ENCODE results near the gene TBC1D12.

DNA sequence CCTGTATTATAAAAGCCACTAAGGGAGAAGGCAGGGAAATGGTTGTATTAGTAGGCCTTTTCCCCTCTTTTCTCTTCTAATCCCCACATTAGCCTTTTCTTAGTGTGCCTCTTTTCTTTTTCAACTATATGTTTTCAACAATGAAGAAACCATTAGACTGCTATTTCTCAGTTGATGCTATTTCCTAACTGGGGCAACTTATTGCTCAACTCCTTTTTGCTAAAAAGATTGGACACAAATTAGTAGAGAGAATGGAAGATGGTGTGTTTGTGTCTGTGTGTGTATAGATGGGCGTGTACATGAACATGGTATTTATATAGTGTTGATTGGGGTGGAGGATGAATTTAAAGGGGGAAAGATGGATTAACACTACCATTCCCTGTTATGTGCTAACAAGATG is 28.4 kb downstream of the TBC1D12 start:
- TF ChIP-seq, protein P1, sequence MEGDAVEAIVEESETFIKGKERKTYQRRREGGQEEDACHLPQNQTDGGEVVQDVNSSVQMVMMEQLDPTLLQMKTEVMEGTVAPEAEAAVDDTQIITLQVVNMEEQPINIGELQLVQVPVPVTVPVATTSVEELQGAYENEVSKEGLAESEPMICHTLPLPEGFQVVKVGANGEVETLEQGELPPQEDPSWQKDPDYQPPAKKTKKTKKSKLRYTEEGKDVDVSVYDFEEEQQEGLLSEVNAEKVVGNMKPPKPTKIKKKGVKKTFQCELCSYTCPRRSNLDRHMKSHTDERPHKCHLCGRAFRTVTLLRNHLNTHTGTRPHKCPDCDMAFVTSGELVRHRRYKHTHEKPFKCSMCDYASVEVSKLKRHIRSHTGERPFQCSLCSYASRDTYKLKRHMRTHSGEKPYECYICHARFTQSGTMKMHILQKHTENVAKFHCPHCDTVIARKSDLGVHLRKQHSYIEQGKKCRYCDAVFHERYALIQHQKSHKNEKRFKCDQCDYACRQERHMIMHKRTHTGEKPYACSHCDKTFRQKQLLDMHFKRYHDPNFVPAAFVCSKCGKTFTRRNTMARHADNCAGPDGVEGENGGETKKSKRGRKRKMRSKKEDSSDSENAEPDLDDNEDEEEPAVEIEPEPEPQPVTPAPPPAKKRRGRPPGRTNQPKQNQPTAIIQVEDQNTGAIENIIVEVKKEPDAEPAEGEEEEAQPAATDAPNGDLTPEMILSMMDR (IDR thresholded peaks at IDR 0.05), result no peak
- no peak for TF ChIP-seq POLR2A (IDR thresholded peaks at IDR 0.05)
- TF ChIP-seq POLR2AphosphoS5 (IDR thresholded peaks at IDR 0.05), result no peak
- TF ChIP-seq EP300 (IDR thresholded peaks at IDR 0.05), result no peak

Measured in stomach (tissue), 4 donors.